GM12872 (cell line): ENCODE measurements around the gene ZNF628.

Experiments used
- CTCF ChIP-seq: IDR thresholded peaks from 3 replicates; pipeline ENCODE4 v1.5.1; 2011; ENCODE audit warnings: low read depth, mild to moderate bottlenecking, low read length, moderate library complexity; ENCODE audit not compliant: insufficient read depth

Gene ZNF628

GRCh38 chr19:55529636-55530234 is 53.3 kb downstream of the ZNF628 start:
- no peak for TF ChIP-seq CTCF

GRCh38 chr19:55530996-55531395 is 54.6 kb downstream of the ZNF628 start:
- no peak for TF ChIP-seq CTCF
